Measurements from ENCODE around the gene RALGAPA1.

GRCh38 chr14:35849122-35849521 is 40.0 kb upstream of the RALGAPA1 start:
- TF ChIP-seq CTCF (IDR thresholded peaks at IDR 0.05; ENCODE audit: poor library complexity, severe bottlenecking) (no peak), EZH2 (IDR thresholded peaks at IDR 0.05; ENCODE audit: borderline replicate concordance, insufficient read depth, low read length, poor library complexity, severe bottlenecking) (no peak), POLR2AphosphoS5 (IDR thresholded peaks at IDR 0.05) (no peak)

Measured in neural cell (in vitro differentiated cells).